Activated T-helper 2 cell treated with anti-CD3 and anti-CD28 coated beads, Interferon-gamma antibody, Interleukin-2, Interleukin-4, amounts not matched to agents 10 μg/mL and 5 μg/mL and 100 μg/mL, durations not matched to agents 14 hours and 24 hours and 36 hours (primary cell): ENCODE data around the gene PLEKHB1. TPM values are rescaled to one million over a fixed set of nuclear protein-coding genes. Genes with fewer than 3 reads are reported as not detected.
A peak's percentile ranks its signal among the peaks of the same experiment; 100 is the strongest.

Experiments used
- DNase-seq: peaks from one replicate; pipeline ENCODE4 v3.0.0; 2021; ENCODE audit warnings: low spot score
- H3K27ac Mint-ChIP-seq: one replicate; pipeline ENCODE4 v1.8.0; 2021; ENCODE audit warnings: mixed read lengths
- H3K27me3 Mint-ChIP-seq: one replicate; pipeline ENCODE4 v1.8.0; 2021; ENCODE audit warnings: low read depth, mixed read lengths
- H3K36me3 Mint-ChIP-seq: one replicate; pipeline ENCODE4 v1.8.0; 2021; ENCODE audit warnings: low read depth, mixed read lengths
- H3K4me1 Mint-ChIP-seq: one replicate; pipeline ENCODE4 v1.8.0; 2021; ENCODE audit warnings: low read depth, mixed read lengths
- H3K4me3 Mint-ChIP-seq: one replicate; pipeline ENCODE4 v1.8.0; 2021; ENCODE audit warnings: low read depth, mild to moderate bottlenecking, moderate library complexity, mixed read lengths
- H3K9me3 Mint-ChIP-seq: one replicate; pipeline ENCODE4 v1.8.0; 2021; ENCODE audit warnings: mixed read lengths
- intact Hi-C: fragments of 100-400 bp; cut with micrococcal nuclease; formaldehyde crosslinking; loops from one replicate; pipeline ENCODE4 v1.15.1; 2023
- total RNA-seq: library from RNA; stranded (reverse); gene quantifications from 2 replicates; pipeline ENCODE4 v1.2.3, GENCODE V29; 2022

Gene PLEKHB1, protein sequence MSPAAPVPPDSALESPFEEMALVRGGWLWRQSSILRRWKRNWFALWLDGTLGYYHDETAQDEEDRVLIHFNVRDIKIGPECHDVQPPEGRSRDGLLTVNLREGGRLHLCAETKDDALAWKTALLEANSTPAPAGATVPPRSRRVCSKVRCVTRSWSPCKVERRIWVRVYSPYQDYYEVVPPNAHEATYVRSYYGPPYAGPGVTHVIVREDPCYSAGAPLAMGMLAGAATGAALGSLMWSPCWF
- total RNA-seq = 1.2 and 1.4 TPM in 2 replicates

DNA sequence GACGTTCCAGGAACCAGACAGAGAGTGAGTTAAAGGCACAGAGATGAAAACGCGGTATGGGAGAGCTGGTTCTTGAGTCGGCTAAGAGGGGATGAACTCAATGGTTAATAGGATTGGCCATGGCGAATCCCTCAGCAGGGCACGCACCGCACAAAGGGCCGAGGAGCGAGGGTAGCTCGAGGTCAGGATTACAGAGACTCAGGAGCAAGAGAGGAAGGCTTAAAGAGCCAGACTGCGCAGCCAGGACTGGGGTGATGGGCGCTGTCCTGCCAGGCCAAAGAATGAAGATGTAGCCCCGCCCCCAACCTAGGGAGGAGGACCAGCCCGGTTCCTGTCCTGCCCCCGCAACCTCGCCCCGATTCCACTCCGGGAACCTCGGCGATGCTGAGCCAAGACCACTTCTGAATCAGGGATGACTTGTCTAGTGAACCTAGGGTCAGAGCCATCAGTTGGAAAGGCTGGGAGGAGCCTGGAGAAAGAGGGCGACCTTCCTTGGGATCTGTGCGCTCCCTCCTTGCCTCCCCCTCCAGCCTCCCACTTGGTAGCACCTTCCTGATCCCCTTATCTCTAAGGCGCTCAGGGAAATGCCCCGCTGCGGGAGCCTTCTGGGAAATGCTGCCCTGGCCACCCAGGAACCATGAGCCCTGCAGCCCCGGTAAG, at the start of gene PLEKHB1:
TSS of gene PLEKHB1 (plus strand) at position 610 of the 660 bp plus-strand sequence. CDS start at position 638, 28 bp downstream.
- Mint-ChIP-seq H3K9me3 (no peaks in the 10 kb centered on the region), H3K36me3 (no peaks in the 10 kb centered on the region), H3K27me3 (peaks cover 3% of the 10 kb centered on the region), H3K4me1 (peaks cover 10% of the 10 kb centered on the region), H3K27ac (no peak within 1 kb of the TSS), H3K4me3 (peak within 1 kb of the TSS; percentile 2)
- intact Hi-C loops = no loop called here
- no peak for DNase-seq

DNA sequence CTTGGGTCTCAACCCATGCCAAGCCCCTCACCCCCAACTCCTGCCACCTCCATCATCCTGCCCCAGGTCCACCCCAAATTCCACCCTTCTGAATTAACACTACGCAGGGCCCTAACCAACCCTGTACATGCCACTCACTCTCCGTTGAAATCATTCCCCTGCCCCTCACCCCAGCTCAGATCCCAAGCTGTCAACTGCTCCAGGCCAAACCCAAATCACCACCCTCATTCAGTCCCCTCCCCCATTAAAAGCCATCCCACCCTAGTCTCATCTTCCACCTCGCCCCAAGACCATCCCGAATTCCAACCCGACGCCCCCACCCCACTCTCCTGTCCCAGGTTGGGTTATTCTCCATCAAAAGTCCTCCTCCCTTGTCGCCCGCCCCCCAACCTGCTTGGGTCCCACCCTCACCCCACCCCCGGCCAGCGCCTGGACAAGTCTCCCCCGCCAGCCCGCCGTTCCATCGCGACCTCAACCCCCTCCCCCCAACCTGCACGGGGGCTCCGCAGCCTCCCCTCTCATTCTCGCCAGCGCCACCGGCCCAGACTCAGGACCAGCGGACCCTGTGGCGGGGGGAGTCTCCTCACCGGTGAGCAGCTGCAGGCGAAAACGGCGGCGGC, 48.9 kb upstream of the PLEKHB1 start:
- no peak for DNase-seq
- H3K27me3 Mint-ChIP-seq = no peaks in the 10 kb centered on the region
- peak overlapping the region; percentile 89 for H3K27ac Mint-ChIP-seq
- H3K4me3 Mint-ChIP-seq = peak overlapping the region; percentile 95
- intact Hi-C loops = no loop called here
- H3K4me1 Mint-ChIP-seq = peaks cover 29% of the 10 kb centered on the region
- peaks cover 5% of the 10 kb centered on the region for H3K36me3 Mint-ChIP-seq
- no peaks in the 10 kb centered on the region for H3K9me3 Mint-ChIP-seq

DNA sequence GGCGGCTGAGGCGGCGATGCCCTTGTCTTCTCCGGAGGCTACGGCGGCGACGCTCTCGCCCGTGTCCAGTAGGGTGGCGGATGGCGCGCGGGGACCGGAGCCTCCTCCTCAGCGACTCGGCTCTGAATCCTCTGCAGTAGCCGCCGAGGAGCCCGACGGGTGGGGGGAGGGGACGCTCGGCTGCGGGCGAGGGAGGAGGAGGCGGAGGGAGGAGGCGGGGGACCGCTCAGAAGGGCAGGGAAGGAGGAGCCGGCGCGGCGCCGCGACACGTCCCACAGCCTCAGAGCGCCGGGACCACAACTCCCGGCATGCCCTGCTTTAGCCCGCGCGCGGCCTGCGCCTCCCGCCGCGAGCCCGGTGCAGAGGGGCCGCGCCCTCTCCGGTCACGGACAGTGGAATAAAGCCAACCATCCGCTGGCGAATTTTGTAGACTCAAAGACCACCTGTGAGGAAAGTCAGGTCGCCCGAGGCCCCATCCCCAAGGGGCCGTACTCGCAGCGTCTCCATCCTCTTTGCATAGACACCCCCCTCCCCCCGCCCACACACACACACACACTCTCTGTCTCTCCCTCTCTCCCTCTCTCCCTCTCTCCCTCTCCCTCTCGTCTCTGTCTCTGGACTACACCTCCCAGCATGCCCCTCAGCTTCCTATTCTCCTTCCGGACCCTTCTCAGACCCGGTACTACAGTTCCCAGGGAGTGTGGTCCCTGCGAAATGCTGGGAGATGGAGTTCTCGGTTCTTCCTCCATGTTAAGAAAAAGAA, 48.2 kb upstream of the PLEKHB1 start, which contains the start of gene FAM168A:
TSS of gene FAM168A (minus strand) at position 157 of the 763 bp plus-strand sequence. CDS start 129,638 bp downstream, outside the sequence.
- H3K4me1 Mint-ChIP-seq = peaks cover 29% of the 10 kb centered on the region
- DNase-seq = peak; percentile 89
- no peaks in the 10 kb centered on the region for H3K27me3 Mint-ChIP-seq
- H3K36me3 Mint-ChIP-seq = peaks cover 5% of the 10 kb centered on the region
- intact Hi-C loops = loop anchor here (1.0 to 2.0 kb wide), 2 partner anchors 49 to 181 kb away; no protein-coding TSS in a partner anchor
- H3K4me3 Mint-ChIP-seq = peak within 1 kb of the TSS; percentile 95
- H3K27ac Mint-ChIP-seq = peak within 1 kb of the TSS; percentile 89
- no peaks in the 10 kb centered on the region for H3K9me3 Mint-ChIP-seq

DNA sequence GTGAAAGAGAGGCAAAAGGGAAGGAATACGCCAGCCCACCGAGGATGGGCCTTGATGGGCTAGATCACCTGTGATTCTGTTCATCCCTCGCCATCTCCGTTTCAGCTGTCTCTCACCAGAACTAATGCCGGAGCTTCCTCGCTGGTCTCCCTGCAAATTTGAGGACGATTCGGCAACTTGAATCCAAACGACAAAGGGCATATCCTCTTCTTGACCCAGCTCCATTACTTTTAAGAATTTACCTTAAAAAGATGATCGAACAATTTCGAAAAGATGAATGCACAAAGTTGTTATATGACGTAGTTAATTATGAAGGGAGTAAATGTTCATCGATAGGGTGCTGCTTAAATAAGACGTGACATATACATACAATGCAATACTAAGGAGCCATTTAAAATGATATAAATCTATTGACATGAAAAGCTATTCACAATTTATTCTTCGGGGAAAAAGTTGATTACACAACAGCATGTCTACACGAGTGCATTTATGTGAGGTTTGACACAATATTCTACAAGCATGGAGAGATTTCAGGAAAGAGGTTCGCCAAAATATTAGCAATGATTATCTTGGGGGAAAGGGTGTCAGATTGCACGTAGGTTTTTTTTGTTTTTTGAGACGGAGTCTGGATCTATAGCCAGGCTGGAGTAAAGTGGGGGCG, 47.5 kb upstream of the PLEKHB1 start:
- H3K36me3 Mint-ChIP-seq = peaks cover 5% of the 10 kb centered on the region
- no peaks in the 10 kb centered on the region for H3K9me3 Mint-ChIP-seq
- peak overlapping the region; percentile 95 for H3K4me3 Mint-ChIP-seq
- no peak for DNase-seq
- peaks cover 29% of the 10 kb centered on the region for H3K4me1 Mint-ChIP-seq
- intact Hi-C loops = loop anchor here (1.0 to 2.0 kb wide), 2 partner anchors 48 to 180 kb away; no protein-coding TSS in a partner anchor
- peaks cover 2% of the 10 kb centered on the region for H3K27me3 Mint-ChIP-seq
- H3K27ac Mint-ChIP-seq = peak overlapping the region; percentile 88

DNA sequence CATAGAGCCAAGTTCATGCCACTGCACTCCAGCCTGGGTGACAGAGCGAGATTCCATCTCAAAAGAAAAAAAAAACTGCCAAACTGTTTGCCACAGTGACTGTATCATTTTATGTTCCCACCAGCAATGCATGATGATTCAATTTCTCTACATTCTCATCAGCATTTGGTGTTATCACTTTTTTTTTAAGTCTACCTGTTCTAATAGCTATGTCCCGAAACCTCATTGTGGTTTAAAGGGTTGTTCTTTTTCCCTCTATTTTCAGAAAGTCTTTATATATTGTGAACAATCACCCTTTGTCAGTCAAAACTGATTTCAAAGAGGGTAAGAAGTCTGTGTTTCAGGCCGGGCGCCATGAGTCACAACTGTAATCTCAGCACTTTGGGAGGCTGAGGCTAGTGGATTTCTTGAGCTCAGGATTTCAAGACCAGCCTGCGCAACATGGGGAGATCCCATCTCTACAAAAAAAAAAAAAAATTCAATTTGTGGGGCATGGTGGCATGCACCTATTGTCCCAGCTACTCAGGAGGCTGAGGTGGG, 33.7 kb upstream of the PLEKHB1 start:
- intact Hi-C loops = no loop called here
- Mint-ChIP-seq H3K4me3 (no peak overlapping the region), H3K4me1 (no peaks in the 10 kb centered on the region), H3K27me3 (peaks cover 12% of the 10 kb centered on the region), H3K36me3 (no peaks in the 10 kb centered on the region), H3K9me3 (no peaks in the 10 kb centered on the region), H3K27ac (no peak overlapping the region)
- DNase-seq = no peak

DNA sequence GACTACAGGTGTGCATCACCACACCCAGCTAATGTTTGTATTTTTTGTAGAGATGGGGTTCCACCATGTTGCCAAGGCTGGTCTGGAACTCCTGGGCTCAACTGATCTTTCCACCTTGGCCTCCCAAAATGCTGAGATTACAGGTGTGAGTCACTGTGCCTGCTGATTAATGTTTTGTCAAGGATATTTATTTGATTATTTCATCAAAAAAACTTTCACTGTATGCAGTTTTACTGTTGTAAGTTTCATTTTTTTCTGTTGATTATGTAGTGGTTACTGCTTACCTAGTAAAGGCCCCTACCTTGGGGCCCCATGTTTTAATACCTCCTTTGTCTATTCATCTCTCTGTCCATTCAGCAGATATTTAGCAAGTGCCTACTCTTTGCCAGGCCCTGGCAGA, 31.8 kb upstream of the PLEKHB1 start:
- intact Hi-C loops = no loop called here
- no peak for DNase-seq
- Mint-ChIP-seq H3K9me3 (no peaks in the 10 kb centered on the region), H3K4me3 (no peak overlapping the region), H3K27me3 (peaks cover 3% of the 10 kb centered on the region), H3K4me1 (no peaks in the 10 kb centered on the region), H3K36me3 (no peaks in the 10 kb centered on the region), H3K27ac (no peak overlapping the region)

DNA sequence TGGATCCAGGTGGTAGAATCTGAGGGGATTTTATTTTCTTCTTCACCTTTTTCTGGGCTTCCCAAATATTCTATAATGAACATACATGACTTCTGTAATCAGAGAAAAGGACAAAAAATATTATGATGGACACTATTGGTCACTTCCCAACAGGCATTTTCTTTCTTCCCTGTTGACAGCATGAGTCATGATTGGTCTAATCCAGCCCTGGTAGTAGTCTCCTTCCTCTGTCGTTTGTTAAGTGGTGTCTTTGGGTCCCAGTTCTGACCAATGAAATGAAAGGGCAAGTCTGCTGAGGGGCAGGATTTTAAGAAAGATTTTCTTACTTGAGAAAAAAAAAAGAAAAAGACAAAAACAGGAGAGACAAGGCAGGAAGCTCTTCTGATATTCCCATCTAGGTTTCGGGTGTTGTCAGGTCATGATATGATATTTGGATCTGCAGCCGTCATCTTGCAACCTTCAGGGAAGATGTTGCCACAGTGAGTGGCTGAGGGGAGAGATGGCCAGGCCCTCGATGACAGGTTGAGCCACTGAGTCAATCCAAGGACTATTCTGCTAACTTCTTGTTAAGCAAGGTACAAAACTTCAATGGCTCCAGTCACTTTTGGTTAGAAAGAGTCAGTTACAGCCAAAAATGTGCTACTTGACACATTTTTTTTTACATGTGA, 23.3 kb upstream of the PLEKHB1 start:
- Mint-ChIP-seq H3K4me3 (no peak overlapping the region), H3K27me3 (peaks cover 24% of the 10 kb centered on the region), H3K36me3 (no peaks in the 10 kb centered on the region), H3K27ac (no peak overlapping the region), H3K9me3 (no peaks in the 10 kb centered on the region), H3K4me1 (no peaks in the 10 kb centered on the region)
- intact Hi-C loops = no loop called here
- DNase-seq = no peak

DNA sequence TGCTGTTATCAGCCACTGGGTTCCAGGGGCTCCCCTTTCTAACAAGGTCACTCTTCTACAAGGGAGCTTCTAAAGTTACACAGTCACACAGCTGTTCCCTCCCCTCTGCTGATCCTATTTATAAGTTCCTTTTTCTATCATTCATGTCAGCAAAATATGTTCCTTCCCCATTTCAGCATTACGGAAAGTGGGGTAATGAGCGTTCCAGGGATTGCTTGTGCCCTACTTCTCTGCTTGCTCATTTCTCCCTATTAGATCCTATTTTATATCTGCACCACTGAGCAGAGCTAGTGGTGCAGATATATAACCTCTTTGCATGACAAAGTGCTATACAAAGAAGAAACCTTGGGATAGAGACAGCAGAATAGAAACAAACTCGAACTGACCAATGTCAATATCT, 22.7 kb upstream of the PLEKHB1 start:
- Mint-ChIP-seq H3K27ac (no peak overlapping the region), H3K4me1 (no peaks in the 10 kb centered on the region), H3K27me3 (peaks cover 24% of the 10 kb centered on the region), H3K4me3 (no peak overlapping the region), H3K9me3 (no peaks in the 10 kb centered on the region), H3K36me3 (no peaks in the 10 kb centered on the region)
- intact Hi-C loops = no loop called here
- DNase-seq = no peak

DNA sequence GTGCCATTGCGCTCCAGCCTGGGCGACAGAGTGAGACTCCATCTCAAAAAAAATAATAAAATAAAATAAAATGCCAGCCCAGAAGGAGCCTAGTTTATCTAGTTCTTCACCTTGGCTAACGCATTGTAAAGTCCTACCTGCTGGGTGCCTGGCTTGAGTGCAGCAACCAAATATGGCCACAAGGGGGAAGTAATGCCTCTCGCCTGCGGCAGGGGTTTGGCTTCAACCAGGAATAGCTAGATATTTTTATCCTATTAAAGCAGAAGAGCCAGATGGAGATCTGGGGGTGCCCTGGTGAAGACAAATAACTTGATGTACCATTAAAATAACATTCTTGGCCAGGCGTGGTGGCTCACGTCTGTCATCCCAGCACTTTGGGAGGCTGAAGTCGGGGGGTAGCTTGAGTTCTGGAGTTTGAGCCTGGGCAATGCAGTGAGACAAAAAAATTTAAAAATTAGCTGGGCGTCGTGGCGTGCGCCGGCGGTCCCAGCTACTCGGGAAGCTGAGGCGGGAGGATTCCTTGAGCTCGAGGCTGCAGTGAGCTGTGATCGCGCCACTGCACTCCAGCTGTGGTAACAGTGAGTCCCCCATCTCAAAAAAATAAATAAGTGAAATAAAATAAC, 20.6 kb upstream of the PLEKHB1 start:
- Mint-ChIP-seq H3K9me3 (no peaks in the 10 kb centered on the region), H3K36me3 (no peaks in the 10 kb centered on the region), H3K4me3 (no peak overlapping the region), H3K27me3 (peaks cover 26% of the 10 kb centered on the region), H3K4me1 (no peaks in the 10 kb centered on the region), H3K27ac (no peak overlapping the region)
- intact Hi-C loops = loop anchor here (1.0 kb wide), 1 partner anchor 35 kb away; no protein-coding TSS in a partner anchor
- DNase-seq = peak; percentile 42

DNA sequence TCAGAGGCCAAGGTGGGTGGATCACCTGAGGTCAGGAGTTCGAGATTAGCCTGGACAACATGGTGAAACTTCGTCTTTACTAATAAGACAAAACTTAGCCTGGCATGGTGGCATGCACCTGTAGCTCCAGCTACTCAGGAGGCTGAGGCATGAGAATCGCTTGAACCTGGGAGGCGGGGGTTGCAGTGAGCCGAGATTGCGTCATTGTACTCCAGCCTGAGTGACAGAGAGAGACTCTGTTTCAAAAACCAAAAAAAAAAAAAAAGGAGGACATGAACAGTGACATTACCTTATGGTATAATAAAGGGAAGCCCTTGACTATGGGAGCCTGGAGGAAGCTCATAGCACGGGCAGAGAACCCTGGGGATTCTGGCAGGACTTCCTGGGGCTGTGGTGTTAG, 16.5 kb upstream of the PLEKHB1 start:
- Mint-ChIP-seq H3K4me3 (no peak overlapping the region), H3K9me3 (no peaks in the 10 kb centered on the region), H3K4me1 (peaks cover 4% of the 10 kb centered on the region), H3K36me3 (no peaks in the 10 kb centered on the region), H3K27me3 (peaks cover 4% of the 10 kb centered on the region), H3K27ac (no peak overlapping the region)
- no peak for DNase-seq
- intact Hi-C loops = no loop called here

DNA sequence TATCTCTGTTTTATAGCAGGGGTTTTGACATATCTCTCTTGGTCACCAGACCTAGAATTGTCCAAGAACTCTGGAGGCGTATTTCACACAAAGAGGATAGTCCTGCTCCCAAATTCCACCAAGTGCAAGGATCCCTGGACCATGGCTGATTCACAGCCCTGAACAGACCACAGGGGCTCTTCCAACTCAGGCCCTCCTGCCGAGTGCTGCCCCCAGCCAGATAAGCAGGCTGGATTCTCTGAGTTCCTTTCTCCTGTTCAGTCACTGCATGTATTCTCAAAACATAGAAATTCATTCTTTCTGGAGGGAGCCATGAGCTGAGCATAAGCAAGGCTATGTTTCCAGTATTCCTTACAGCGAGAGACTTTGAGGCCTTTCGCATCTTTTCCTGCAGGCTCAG, 13.4 kb upstream of the PLEKHB1 start:
- no peak overlapping the region for H3K4me3 Mint-ChIP-seq
- H3K27me3 Mint-ChIP-seq = peaks cover 2% of the 10 kb centered on the region
- no peaks in the 10 kb centered on the region for H3K36me3 Mint-ChIP-seq
- intact Hi-C loops = no loop called here
- H3K4me1 Mint-ChIP-seq = peaks cover 4% of the 10 kb centered on the region
- no peak overlapping the region for H3K27ac Mint-ChIP-seq
- no peaks in the 10 kb centered on the region for H3K9me3 Mint-ChIP-seq
- DNase-seq = no peak
